DMS153 (cell line): ENCODE data around the gene CRYBG1.

ENCODE experiments used
- DNase-seq: peaks from one replicate; lab custom pipeline; 2025; lab: John Stamatoyannopoulos, UW

Gene CRYBG1

GRCh38 chr6:106591111-106591825 is 230.8 kb downstream of the CRYBG1 start:
- no peak for DNase-seq

- no peak for DNase-seq
Measured at GRCh38 chr6:106599440-106599839, 238.9 kb downstream of the CRYBG1 start.

GRCh38 chr6:106600329-106600728 is 239.8 kb downstream of the CRYBG1 start:
- DNase-seq = no peak

GRCh38 chr6:106608080-106608668 is 247.7 kb downstream of the CRYBG1 start:
- DNase-seq = no peak

- no peak for DNase-seq
Measured at GRCh38 chr6:106609699-106610098, 249.2 kb downstream of the CRYBG1 start.

GRCh38 chr6:106611030-106611429 is 250.5 kb downstream of the CRYBG1 start:
- no peak for DNase-seq

- DNase-seq = no peak
Measured at GRCh38 chr6:106612671-106613416, 252.3 kb downstream of the CRYBG1 start.

- no peak for DNase-seq
Measured at GRCh38 chr6:106613590-106613989, 253.1 kb downstream of the CRYBG1 start.

- no peak for DNase-seq
Measured at GRCh38 chr6:106614166-106614565, 253.6 kb downstream of the CRYBG1 start.

GRCh38 chr6:106614592-106615257 is 254.2 kb downstream of the CRYBG1 start:
- no peak for DNase-seq

- DNase-seq = no peak
Measured at GRCh38 chr6:106617302-106617701, 256.8 kb downstream of the CRYBG1 start.

GRCh38 chr6:106617857-106618256 is 257.3 kb downstream of the CRYBG1 start:
- DNase-seq = no peak

GRCh38 chr6:106618324-106618723 is 257.8 kb downstream of the CRYBG1 start:
- DNase-seq = no peak

- DNase-seq = no peak
Measured at GRCh38 chr6:106619223-106619622, 258.7 kb downstream of the CRYBG1 start.

- DNase-seq = no peak
Measured at GRCh38 chr6:106620931-106621672, 260.6 kb downstream of the CRYBG1 start.
